K562 (cell line): ENCODE data around the gene CDT1. TPM values are rescaled to one million over a fixed set of nuclear protein-coding genes. Genes with fewer than 3 reads are reported as not detected.

Experiments used
- ARHGAP35 ChIP-seq: fragments of 450-650 bp; IDR thresholded peaks from 2 replicates; pipeline ENCODE4 v1.6.1; 2018; ENCODE audit not compliant: partially characterized antibody
- ARID3A ChIP-seq: IDR thresholded peaks from 2 replicates; pipeline ENCODE4 v1.6.1; 2012; ENCODE audit warnings: low read depth, low read length, improper control_type of control experiment, borderline replicate concordance
- BACH1 ChIP-seq: fragments of 200-800 bp; sonication (Bioruptor generic); IDR thresholded peaks from 2 replicates; pipeline ENCODE4 v1.6.1; 2016; ENCODE audit warnings: missing genetic modification characterization, missing compliant biosample characterization
- BRF2 ChIP-seq: IDR thresholded peaks from 3 replicates; pipeline ENCODE4 v1.6.1; 2011; ENCODE audit warnings: borderline replicate concordance, mild to moderate bottlenecking; ENCODE audit not compliant: insufficient read length, insufficient read depth
- CBX2 ChIP-seq: fragments of 200-600 bp; sonication (generic); IDR thresholded peaks from one replicate; pipeline ENCODE4 v1.6.1; 2012; ENCODE audit warnings: mild to moderate bottlenecking, low read length, inconsistent platforms; ENCODE audit not compliant: insufficient read depth, poor library complexity, severe bottlenecking
- CC2D1A ChIP-seq: fragments of 450-650 bp; IDR thresholded peaks from 2 replicates; pipeline ENCODE4 v1.6.1; 2017; ENCODE audit warnings: mild to moderate bottlenecking
- DIDO1 ChIP-seq: fragments of 450-650 bp; IDR thresholded peaks from 2 replicates; pipeline ENCODE4 v1.6.1; 2016; ENCODE audit warnings: low read depth, missing biosample characterization, missing genetic modification characterization
- DLX4 ChIP-seq: fragments of 250-450 bp; sonication (Bioruptor Pico); IDR thresholded peaks from 2 replicates; pipeline ENCODE4 v1.6.1; 2021; ENCODE audit warnings: mild to moderate bottlenecking
- E2F6 ChIP-seq, 2 experiments: IDR thresholded peaks; 2 replicates each; pipeline ENCODE4 v1.6.1; 2011; ENCODE audit warnings: borderline replicate concordance in 1 of 2, control low read depth in 1 of 2, low read depth in 1 of 2, low read length in 1 of 2, mild to moderate bottlenecking in 1 of 2, mixed read lengths in 1 of 2, moderate library complexity in 1 of 2; ENCODE audit not compliant: insufficient read depth in 1 of 2, insufficient read length in 1 of 2, poor library complexity in 1 of 2, severe bottlenecking in 1 of 2; ENCODE audit errors: extremely low read depth in 1 of 2
- HMG20B ChIP-seq: fragments of 250-450 bp; sonication (Bioruptor Pico); IDR thresholded peaks from 2 replicates; pipeline ENCODE4 v1.5.0; 2021; ENCODE audit warnings: mild to moderate bottlenecking
- KLF1 ChIP-seq: fragments of 450-650 bp; IDR thresholded peaks from 2 replicates; pipeline ENCODE4 v1.6.1; 2016; ENCODE audit warnings: missing genetic modification characterization, missing compliant biosample characterization
- MEF2A ChIP-seq: IDR thresholded peaks from 2 replicates; pipeline ENCODE4 v1.6.1; 2011; ENCODE audit warnings: low read depth, mild to moderate bottlenecking, low read length, moderate library complexity; ENCODE audit not compliant: control insufficient read depth
- MEF2D ChIP-seq: conservative IDR thresholded peaks from 2 replicates; pipeline ENCODE4 v1.6.1; 2016; ENCODE audit warnings: low read depth, missing genetic modification characterization, missing compliant biosample characterization
- POLR2H ChIP-seq: IDR thresholded peaks from 2 replicates; pipeline ENCODE4 v1.6.1; 2016; ENCODE audit warnings: missing genetic modification characterization, low read depth, mild to moderate bottlenecking, control low read depth, missing compliant biosample characterization, moderate library complexity
- RBFOX2 ChIP-seq: fragments of 200-400 bp; formaldehyde crosslinking; IDR thresholded peaks from 2 replicates; pipeline ENCODE4 v1.6.1; 2017; ENCODE audit warnings: low read depth, mild to moderate bottlenecking, low read length, moderate library complexity
- SNRNP70 ChIP-seq: fragments of 200-400 bp; formaldehyde crosslinking; optimal IDR thresholded peaks from 2 replicates; pipeline ENCODE3; 2017; ENCODE audit warnings: low read depth, low read length
- ZBTB1 ChIP-seq: sonication (generic); formaldehyde crosslinking; IDR thresholded peaks from 2 replicates; pipeline ENCODE4 v1.8.1; 2023; ENCODE audit warnings: missing genetic modification reagents, low read depth, mild to moderate bottlenecking, borderline replicate concordance
- ZFX ChIP-seq: sonication (generic); formaldehyde crosslinking; IDR thresholded peaks from 2 replicates; pipeline ENCODE4 v1.8.0; 2022; ENCODE audit warnings: mild to moderate bottlenecking, missing genetic modification reagents, moderate library complexity
- ZNF121 ChIP-seq: sonication (generic); formaldehyde crosslinking; conservative IDR thresholded peaks from 2 replicates; pipeline ENCODE4 v1.8.0; 2022; ENCODE audit warnings: missing genetic modification reagents
- ZNF24 ChIP-seq: fragments of 450-650 bp; IDR thresholded peaks from 2 replicates; pipeline ENCODE4 v1.6.1; 2016
- ZNF277 ChIP-seq: fragments of 250-450 bp; sonication (Bioruptor Pico); IDR thresholded peaks from 2 replicates; pipeline ENCODE4 v1.8.0; 2022; ENCODE audit warnings: inconsistent platforms, mild to moderate bottlenecking, moderate library complexity, borderline replicate concordance
- ZNF3 ChIP-seq: fragments of 250-450 bp; sonication (Bioruptor Pico); IDR thresholded peaks from 2 replicates; pipeline ENCODE4 v1.5.0; 2021; ENCODE audit warnings: mild to moderate bottlenecking, moderate library complexity
- ZNF561 ChIP-seq: fragments of 450-650 bp; formaldehyde crosslinking; conservative IDR thresholded peaks from 2 replicates; pipeline ENCODE4 v1.4.0; 2020; ENCODE audit warnings: mild to moderate bottlenecking, moderate library complexity
- ZNF75A ChIP-seq: fragments of 450-650 bp; formaldehyde crosslinking; IDR thresholded peaks from 2 replicates; pipeline ENCODE4 v1.4.0; 2020; ENCODE audit warnings: mild to moderate bottlenecking
- polyA plus RNA-seq, 8 experiments: library from polyadenylated mRNA; depleted of rRNA in 4 of 8; stranded (reverse) in 5 of 8; unstranded in 3 of 8; fragments of >200 nt; fragmentation: Nextera tagmentation in 2 of 8; fragmentation: Illumina TruSeq in 1 of 8; extraction: Ambion mirVana in 2 of 8; extraction: Trizol in 1 of 8; gene quantifications; 2 replicates each; pipeline versions ENCODE4 v1.2.1 to v1.2.3, GENCODE V29; 2011 to 2014; ENCODE audit warnings: inconsistent platforms in 1 of 8, missing spikeins in 1 of 8
- total RNA-seq, 7 experiments: library from RNA; depleted of rRNA in 6 of 7; stranded (reverse); fragments of >200 nt in 6 of 7; fragmentation: Illumina TruSeq in 2 of 7; extraction: Trizol in 2 of 7; gene quantifications; 2 replicates each; pipeline versions ENCODE4 v1.2.1 to v1.2.3, GENCODE V29; 2011 to 2021; ENCODE audit warnings: low replicate concordance in 1 of 7

Gene CDT1
- total and polyA plus RNA-seq, 9 of the 15 experiments (the other 6 are each of a cell fraction or from before 2014, with no cell fraction given): 0.92 to 178 (median 14.2) TPM

GRCh38 chr16:88839026-88839529 lies 35.5 kb downstream of the CDT1 start (continued):
- TF ChIP-seq BACH1 (no peak), RBFOX2 (0 out of 2 replicates have a peak, but pooled peaks have one; percentile 28), ZNF3 (CRISPR knock-in tag) (no peak), POLR2H (tag) (no peak), CC2D1A (no peak), ARID3A (no peak), BRF2 (no peak), DLX4 (CRISPR knock-in tag) (no peak), HMG20B (CRISPR knock-in tag) (no peak), ZNF24 (no peak), ZNF277 (CRISPR knock-in tag) (no peak), MEF2A (0 out of 2 replicates have a peak, but pooled peaks have one; percentile 6), ZFX (CRISPR knock-in tag) (peak; percentile 42), ZBTB1 (CRISPR knock-in tag) (no peak), ARHGAP35 (no peak), ZNF121 (CRISPR knock-in tag) (no peak), ZNF75A (CRISPR knock-in tag) (no peak), CBX2 (no peak), E2F6 (IDR thresholded peaks at IDR 0.05; ENCODE audit: borderline replicate concordance in 1 of 2, extremely low read depth in 1 of 2, insufficient read depth in 1 of 2, insufficient read length in 1 of 2, low read depth in 1 of 2, low read length in 1 of 2, poor library complexity in 1 of 2, severe bottlenecking in 1 of 2) (peak in 1 of 2 experiments; percentile 47), KLF1 (tag) (no peak), SNRNP70 (no peak), ZNF561 (CRISPR knock-in tag) (no peak), DIDO1 (tag) (no peak), MEF2D (tag) (no peak)
